ENCODE results near the gene HDAC11.

HDAC11 gene

GRCh38 chr3:13536432-13536831, 56.3 kb downstream of the HDAC11 start:
- DNase-seq (ENCODE audit: low read depth in 1 of 2, low spot score in 1 of 2), result no peak
- Histone ChIP-seq H3K27ac (replicated peaks) (no peak overlapping the region), H3K27me3 (ENCODE audit: insufficient read depth, poor library complexity, severe bottlenecking) (no peaks in the 10 kb centered on the region), H3K4me3 (replicated peaks; ENCODE audit: insufficient read depth, low read length) (no peak overlapping the region)
- TF ChIP-seq, protein P1, sequence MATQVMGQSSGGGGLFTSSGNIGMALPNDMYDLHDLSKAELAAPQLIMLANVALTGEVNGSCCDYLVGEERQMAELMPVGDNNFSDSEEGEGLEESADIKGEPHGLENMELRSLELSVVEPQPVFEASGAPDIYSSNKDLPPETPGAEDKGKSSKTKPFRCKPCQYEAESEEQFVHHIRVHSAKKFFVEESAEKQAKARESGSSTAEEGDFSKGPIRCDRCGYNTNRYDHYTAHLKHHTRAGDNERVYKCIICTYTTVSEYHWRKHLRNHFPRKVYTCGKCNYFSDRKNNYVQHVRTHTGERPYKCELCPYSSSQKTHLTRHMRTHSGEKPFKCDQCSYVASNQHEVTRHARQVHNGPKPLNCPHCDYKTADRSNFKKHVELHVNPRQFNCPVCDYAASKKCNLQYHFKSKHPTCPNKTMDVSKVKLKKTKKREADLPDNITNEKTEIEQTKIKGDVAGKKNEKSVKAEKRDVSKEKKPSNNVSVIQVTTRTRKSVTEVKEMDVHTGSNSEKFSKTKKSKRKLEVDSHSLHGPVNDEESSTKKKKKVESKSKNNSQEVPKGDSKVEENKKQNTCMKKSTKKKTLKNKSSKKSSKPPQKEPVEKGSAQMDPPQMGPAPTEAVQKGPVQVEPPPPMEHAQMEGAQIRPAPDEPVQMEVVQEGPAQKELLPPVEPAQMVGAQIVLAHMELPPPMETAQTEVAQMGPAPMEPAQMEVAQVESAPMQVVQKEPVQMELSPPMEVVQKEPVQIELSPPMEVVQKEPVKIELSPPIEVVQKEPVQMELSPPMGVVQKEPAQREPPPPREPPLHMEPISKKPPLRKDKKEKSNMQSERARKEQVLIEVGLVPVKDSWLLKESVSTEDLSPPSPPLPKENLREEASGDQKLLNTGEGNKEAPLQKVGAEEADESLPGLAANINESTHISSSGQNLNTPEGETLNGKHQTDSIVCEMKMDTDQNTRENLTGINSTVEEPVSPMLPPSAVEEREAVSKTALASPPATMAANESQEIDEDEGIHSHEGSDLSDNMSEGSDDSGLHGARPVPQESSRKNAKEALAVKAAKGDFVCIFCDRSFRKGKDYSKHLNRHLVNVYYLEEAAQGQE (IDR thresholded peaks at IDR 0.05; ENCODE audit: insufficient replicate concordance, low read depth), result no peak
- no peak for TF ChIP-seq GABPA (IDR thresholded peaks at IDR 0.05; ENCODE audit: low read depth)
- TF ChIP-seq, protein P2, sequence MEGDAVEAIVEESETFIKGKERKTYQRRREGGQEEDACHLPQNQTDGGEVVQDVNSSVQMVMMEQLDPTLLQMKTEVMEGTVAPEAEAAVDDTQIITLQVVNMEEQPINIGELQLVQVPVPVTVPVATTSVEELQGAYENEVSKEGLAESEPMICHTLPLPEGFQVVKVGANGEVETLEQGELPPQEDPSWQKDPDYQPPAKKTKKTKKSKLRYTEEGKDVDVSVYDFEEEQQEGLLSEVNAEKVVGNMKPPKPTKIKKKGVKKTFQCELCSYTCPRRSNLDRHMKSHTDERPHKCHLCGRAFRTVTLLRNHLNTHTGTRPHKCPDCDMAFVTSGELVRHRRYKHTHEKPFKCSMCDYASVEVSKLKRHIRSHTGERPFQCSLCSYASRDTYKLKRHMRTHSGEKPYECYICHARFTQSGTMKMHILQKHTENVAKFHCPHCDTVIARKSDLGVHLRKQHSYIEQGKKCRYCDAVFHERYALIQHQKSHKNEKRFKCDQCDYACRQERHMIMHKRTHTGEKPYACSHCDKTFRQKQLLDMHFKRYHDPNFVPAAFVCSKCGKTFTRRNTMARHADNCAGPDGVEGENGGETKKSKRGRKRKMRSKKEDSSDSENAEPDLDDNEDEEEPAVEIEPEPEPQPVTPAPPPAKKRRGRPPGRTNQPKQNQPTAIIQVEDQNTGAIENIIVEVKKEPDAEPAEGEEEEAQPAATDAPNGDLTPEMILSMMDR (IDR thresholded peaks at IDR 0.05; ENCODE audit: insufficient read depth, low read length), result no peak
- TF ChIP-seq SPI1 (IDR thresholded peaks at IDR 0.05; ENCODE audit: borderline replicate concordance, low read depth), result no peak
- TF ChIP-seq POLR2AphosphoS5 (IDR thresholded peaks at IDR 0.05; ENCODE audit: low read depth), result no peak

- H3K27me3 ChIP-seq (ENCODE audit: insufficient read depth, poor library complexity, severe bottlenecking), result no peaks in the 10 kb centered on the region
- no peak overlapping the region for H3K27ac ChIP-seq (replicated peaks)
- no peak for DNase-seq (ENCODE audit: low read depth in 1 of 2, low spot score in 1 of 2)
- TF ChIP-seq GABPA (IDR thresholded peaks at IDR 0.05; ENCODE audit: low read depth), result no peak
- no peak overlapping the region for H3K4me3 ChIP-seq (replicated peaks; ENCODE audit: insufficient read depth, low read length)
Measured at GRCh38 chr3:13536832-13537231, 56.7 kb downstream of the HDAC11 start.

GRCh38 chr3:13537244-13537908, 57.3 kb downstream of the HDAC11 start:
- H3K27me3 ChIP-seq (ENCODE audit: insufficient read depth, poor library complexity, severe bottlenecking), result no peaks in the 10 kb centered on the region
- no peak for DNase-seq (ENCODE audit: low read depth in 1 of 2, low spot score in 1 of 2)
- H3K27ac ChIP-seq (replicated peaks), result no peak overlapping the region
- no peak overlapping the region for H3K4me3 ChIP-seq (replicated peaks; ENCODE audit: insufficient read depth, low read length)
- TF ChIP-seq, protein P1 (IDR thresholded peaks at IDR 0.05; ENCODE audit: insufficient replicate concordance, low read depth), result no peak
- TF ChIP-seq GABPA (IDR thresholded peaks at IDR 0.05; ENCODE audit: low read depth) (no peak), POLR2AphosphoS5 (IDR thresholded peaks at IDR 0.05; ENCODE audit: low read depth) (no peak), SPI1 (IDR thresholded peaks at IDR 0.05; ENCODE audit: borderline replicate concordance, low read depth) (no peak)
- TF ChIP-seq, protein P2 (IDR thresholded peaks at IDR 0.05; ENCODE audit: insufficient read depth, low read length), result no peak

- no peak overlapping the region for H3K4me3 ChIP-seq (replicated peaks; ENCODE audit: insufficient read depth, low read length)
- no peak for DNase-seq (ENCODE audit: low read depth in 1 of 2, low spot score in 1 of 2)
- H3K27me3 ChIP-seq (ENCODE audit: insufficient read depth, poor library complexity, severe bottlenecking), result no peaks in the 10 kb centered on the region
- TF ChIP-seq SPI1 (IDR thresholded peaks at IDR 0.05; ENCODE audit: borderline replicate concordance, low read depth) (no peak), GABPA (IDR thresholded peaks at IDR 0.05; ENCODE audit: low read depth) (no peak), POLR2AphosphoS5 (IDR thresholded peaks at IDR 0.05; ENCODE audit: low read depth) (no peak)
- TF ChIP-seq, protein P2 (IDR thresholded peaks at IDR 0.05; ENCODE audit: insufficient read depth, low read length), result no peak
- TF ChIP-seq, protein P1 (IDR thresholded peaks at IDR 0.05; ENCODE audit: insufficient replicate concordance, low read depth), result no peak
- H3K27ac ChIP-seq (replicated peaks), result no peak overlapping the region
Measured at GRCh38 chr3:13537909-13538296, 57.8 kb downstream of the HDAC11 start.

Data from HL-60 (cell line).